HG02763 (cell line): ENCODE measurements around the gene ZFHX3.
A peak's percentile ranks its signal among the peaks of the same experiment; 100 is the strongest.

Source experiments
- ATAC-seq: cut with Tn5 transposase; IDR thresholded peaks from one replicate; pipeline ENCODE4 v1.9.1; 2021; ENCODE audit warnings: mild to moderate bottlenecking, moderate library complexity; ENCODE audit not compliant: unreplicated experiment

The ZFHX3 gene

GRCh38 chr16:73057291-73058210 is 9.6 kb upstream of the ZFHX3 start:
- ATAC-seq, result peak; percentile 48

- no peak for ATAC-seq
These were observed 9.0 kb upstream of the ZFHX3 start for GRCh38 chr16:73056921-73057290.

DNA sequence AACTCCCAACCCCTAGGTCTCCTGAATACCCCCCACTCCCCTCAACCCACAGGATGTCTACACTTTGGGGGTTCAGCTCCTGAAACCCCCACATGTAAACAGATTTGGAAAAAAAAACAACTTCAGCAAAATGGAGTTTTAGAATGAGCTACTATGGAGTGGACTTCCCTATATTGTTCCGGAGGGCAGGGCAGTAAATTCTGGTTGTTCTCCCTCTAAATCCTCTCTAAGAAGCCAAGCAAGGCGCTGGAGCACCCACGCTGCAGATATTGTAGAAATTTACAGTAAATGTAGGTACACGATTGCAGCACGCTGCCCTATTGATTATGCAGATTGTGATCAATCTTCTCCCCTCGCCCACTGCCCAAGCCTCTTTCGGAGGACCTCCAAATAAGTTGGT is 8.5 kb upstream of the ZFHX3 start:
- no peak for ATAC-seq

DNA sequence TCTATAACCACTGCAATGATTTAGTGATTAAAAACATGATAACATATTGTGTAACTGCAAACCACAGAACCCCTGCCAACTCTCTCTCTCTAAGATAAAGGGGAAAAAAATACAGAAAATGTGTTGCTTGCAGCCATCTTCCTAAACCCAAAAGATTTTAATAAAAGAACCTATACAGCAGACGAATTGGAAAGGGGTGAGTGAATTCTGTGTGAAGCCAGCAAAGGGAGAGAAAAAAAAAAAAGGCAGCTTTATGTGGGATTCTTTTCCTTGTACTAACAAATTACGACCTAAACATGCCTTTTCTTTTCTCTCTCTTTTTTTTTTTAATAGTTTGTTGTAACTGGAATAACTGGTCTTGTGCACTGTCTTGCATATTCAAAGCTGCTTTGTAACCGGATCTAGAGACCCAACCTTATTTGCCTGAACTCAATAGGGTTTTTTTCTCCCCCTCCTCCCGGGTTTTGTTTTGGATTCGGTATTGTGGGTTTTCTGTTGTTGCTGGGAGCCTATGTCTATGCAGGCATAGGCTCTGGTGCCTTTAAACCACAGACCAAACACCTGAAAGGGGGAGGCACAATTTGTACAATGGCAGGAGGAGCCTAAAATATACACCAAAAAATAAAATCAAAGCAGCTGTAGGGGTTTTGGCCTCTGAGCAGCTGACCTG is 7.0 kb upstream of the ZFHX3 start:
- ATAC-seq, result no peak

- no peak for ATAC-seq
These were observed 6.5 kb upstream of the ZFHX3 start for GRCh38 chr16:73054498-73054812.

- no peak for ATAC-seq
These were observed 6.2 kb upstream of the ZFHX3 start for GRCh38 chr16:73054125-73054484.

DNA sequence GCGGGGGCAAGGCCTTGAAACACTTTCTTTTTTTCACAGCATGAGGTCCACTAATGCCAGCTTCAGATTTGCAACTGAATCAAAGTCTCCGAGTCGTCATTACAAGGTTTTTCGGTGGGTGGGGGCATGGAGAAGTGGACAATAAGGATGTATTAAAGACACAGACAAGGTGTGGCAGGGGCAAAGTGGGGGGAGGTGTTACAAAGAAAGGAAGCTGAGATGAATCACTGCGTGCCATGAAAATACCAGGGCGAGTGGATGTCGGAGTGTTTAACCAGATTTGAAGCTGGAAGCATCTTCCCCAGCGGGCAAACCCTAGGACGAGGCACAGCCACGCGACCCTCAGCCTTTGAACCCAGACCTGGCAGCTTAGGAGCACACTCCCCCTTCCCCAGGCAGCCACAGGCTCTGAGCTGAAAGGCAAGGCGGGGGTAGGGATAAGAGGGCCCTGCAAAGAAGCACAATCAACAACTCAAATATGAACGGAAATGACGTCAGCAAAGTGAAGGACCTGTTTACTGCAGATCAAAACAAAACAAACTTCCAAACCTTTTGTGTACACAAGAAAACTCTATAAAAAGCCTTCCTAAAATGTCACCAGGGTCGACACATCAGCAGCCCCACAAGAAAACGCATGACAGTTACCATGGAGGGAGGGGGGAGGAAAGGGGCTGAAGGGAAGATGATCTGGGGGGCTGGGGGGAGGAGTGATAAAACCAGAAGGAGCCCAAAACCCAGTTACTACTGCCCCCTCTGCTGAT is 5.6 kb upstream of the ZFHX3 start:
- ATAC-seq, result no peak

- ATAC-seq, result no peak
These were observed 5.1 kb upstream of the ZFHX3 start for GRCh38 chr16:73053038-73053363.

DNA sequence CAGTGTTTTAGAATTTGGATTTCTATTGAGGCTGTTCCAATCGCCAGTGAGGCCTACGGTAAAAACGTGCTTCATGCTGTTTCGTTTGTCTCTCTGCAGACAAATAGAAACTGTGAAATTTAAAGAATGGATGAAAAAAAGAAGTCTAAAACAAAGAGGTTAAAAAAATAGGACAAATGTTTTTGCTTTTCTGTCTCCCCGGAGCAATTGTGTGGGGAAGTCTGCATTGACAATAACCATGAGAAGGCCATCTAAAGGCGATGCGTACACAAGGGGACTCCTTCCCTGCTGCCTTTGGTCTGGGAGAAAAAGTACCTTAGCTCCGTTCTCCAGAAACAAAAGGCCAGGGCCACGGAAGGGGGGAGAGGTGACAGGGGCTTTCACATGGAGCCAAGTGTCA is 4.6 kb upstream of the ZFHX3 start:
- no peak for ATAC-seq

- ATAC-seq, result no peak
These were observed 4.0 kb upstream of the ZFHX3 start for GRCh38 chr16:73051961-73052360.

- no peak for ATAC-seq
These were observed 3.3 kb upstream of the ZFHX3 start for GRCh38 chr16:73051226-73051625.

DNA sequence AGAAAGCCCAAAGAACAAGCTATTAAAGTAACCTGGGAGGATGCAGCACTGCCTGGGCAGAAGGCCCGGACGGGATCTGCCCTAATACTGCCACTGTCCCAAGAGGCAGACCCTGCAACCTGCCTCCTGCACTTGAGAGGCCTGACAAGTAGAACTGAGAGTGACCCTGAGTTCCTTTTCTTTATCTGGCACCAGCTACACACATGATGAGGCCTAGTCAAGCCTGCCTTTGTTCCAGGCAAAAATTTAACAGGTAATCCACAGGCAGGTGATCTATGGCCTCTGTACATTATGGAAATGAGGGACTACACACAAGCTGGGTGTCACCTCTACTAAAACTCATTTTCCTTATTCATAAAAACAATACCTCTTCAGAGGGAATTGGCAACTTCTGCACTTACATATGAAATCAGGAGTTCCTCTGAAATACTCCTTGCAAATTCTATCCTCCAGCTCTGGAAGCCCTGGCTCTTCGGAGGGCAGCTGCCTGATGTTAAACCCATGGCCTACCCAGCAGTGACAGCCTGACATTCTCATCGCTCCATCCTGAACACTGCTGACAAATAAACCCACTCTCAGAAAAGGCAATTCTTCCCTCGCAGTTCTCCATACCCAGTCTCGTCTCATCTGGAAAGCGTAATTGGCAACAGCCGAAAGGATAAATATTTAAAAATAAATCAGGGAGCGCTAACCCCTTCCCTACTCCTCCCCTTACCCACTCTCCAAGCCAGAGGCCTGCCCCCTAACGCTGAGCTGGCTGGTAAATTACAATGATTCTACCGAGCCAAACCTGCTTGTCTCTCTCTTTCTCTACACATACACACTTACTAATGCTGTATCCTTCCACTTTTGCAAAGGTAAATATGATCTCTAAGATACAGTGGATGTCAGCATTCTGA is 2.5 kb upstream of the ZFHX3 start:
- no peak for ATAC-seq

DNA sequence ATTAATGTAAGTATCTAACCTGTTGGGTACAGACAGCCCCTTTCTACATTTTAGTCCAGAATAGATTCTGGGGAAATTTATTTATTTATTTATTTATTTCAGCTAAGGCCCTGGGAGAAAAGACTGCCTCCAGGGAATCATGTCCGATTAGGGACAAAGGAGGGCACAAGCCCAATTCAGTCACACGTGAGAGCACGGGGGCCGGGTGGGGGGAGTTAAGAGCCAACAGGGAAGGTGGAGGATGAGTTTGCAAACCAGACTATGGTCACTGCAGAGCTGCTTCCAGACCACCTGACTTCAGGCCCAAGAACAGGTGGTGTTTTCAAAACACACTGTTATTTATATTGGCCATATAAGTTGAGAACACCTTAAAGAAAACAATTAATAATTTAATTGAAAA is 1.6 kb upstream of the ZFHX3 start:
- ATAC-seq, result no peak

GRCh38 chr16:73049091-73049490 is 1.2 kb upstream of the ZFHX3 start:
- ATAC-seq, result no peak

- ATAC-seq, result no peak
These were observed 558 bp upstream of the ZFHX3 start for GRCh38 chr16:73048292-73049080.

DNA sequence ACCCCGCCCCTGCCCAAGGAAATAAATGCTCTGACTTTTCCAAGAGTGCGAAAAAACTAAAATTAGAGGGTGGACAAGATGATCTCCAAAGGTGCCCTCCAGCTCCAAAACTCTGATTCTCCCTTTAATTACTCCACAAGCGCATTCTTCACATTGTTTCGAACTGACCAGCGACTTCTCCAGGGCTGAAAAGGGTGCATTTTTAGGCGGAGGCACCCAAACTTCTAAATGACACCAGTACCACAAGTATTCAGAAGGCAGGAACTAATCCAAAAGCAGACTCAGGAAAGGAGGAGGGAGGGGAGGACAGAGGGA is 750 bp downstream of the ZFHX3 start:
- ATAC-seq, result no peak

DNA sequence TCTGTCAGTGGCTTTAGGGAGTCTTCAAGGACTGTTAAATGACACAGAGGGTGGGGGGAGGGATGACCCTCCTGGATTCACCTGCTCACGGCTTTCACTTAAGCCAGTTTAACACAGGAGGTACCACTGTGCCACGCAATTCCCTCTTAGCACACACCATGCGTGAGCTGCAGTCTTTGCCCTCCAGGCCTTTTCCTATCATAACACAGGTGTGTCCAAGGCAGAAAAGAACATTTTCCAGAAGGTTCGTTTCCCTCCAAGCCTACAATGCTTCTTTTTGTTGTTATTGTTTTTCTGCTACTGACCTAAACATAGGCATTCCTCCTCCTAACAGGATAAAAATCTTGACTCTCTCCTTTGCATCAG is 1.1 kb downstream of the ZFHX3 start:
- ATAC-seq, result no peak

GRCh38 chr16:73046202-73046848 is 1.6 kb downstream of the ZFHX3 start:
- ATAC-seq, result no peak

DNA sequence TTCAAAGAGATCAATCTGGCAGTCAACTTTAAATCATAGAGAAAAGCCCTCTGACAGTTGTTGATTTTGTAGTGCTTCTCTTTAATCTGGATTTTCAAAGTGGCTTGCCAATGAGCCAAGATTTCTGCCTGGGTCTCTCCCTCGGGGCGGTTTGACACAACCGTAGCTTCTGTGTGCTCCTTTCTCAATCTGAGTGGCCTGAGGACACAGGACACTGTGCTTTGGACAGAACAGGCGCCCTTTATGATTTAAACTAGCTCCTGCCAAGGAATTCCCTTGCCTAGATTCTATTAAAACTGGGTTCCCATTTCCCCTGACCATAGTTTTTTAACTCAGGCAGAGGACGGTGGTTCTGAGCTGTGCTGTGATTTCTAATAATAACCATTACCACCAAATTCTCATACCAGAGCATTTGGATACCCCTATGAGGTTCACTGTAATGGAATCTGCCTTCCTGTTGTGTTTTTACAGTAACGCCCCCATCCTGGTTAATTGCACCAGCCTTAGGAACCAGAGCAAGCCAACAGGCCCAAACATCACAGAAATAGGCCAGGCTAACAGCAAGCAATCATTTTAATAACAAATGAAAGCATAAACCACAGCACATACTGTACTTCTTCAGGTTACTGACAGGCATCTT is 4.0 kb downstream of the ZFHX3 start:
- no peak for ATAC-seq

GRCh38 chr16:73042807-73043206 is 5.1 kb downstream of the ZFHX3 start:
- no peak for ATAC-seq
